ELR (cell line): ENCODE measurements around the gene ILF3.

Experiments used
- DNase-seq: peaks from one replicate; pipeline ENCODE4 v3.0.0-alpha.2; 2015; ENCODE audit warnings: low read depth

Gene ILF3

DNA sequence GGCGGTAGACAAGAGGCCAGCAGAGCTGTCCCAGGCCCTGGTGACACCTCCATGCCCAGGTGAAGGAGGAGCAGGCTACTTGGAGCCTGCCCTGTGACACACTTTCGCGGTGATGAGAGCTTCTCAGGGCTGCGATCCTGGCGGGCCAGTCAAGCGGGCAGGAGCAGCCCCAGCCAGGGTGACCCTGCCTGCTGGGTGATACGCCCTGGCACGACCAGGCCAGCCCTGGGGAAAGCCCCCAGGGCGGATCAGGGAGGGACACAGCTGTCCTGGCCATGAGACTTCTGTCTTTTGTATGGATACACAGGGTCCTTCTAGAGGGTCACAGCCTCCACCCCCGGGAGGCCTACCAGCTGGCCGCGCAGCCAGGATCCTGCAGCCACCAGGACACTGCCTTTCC, 76.8 kb downstream of the ILF3 start:
- DNase-seq, result no peak

DNA sequence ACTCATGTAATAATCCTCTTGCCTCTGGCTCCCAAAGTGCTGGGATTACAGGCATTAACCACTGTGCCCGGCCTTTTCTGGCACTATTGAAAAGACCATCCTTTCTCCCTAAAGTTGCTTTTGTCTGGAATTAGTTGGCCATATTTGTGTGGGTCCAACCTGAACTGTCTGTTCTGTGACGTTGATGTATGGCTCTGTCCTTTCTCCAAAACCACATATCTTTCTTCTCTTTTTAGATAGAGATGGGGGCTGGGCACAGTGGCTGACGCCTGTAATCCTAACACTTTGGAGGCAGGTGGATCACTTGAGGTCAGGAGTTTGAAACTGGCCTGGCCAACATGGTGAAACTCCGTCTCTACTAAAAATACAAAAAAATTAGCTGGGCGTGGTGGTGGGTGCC, 81.6 kb downstream of the ILF3 start:
- no peak for DNase-seq

- DNase-seq, result no peak
Measured at GRCh38 chr19:10736189-10736588, 82.0 kb downstream of the ILF3 start.

GRCh38 chr19:10736916-10737551, 82.9 kb downstream of the ILF3 start:
- no peak for DNase-seq

DNA sequence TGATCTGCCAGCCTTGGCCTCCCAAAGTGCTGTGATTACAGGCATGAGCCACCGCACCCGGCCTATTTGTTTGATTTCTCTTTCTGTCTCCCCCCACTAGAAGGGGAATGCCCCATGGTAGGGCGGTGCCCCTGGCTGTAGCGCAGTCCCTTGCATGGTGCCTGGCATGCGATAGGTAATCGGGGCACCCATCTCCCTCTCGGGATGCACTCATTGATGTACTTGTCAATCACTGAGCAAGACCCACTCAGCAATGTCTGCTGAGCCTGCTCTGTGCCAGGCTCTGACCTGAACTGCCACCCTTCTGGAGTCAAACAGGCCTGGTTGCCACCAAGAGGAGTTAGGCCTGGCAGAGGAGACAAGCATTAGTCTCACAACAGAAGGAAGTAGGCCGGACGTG, 83.6 kb downstream of the ILF3 start:
- no peak for DNase-seq

- no peak for DNase-seq
Measured at GRCh38 chr19:10740798-10741197, 86.7 kb downstream of the ILF3 start.
